SIG-M5 (cell line): ENCODE measurements around the gene FFAR4.

Experiments used
- DNase-seq: peaks from one replicate; lab custom pipeline; 2025; lab: John Stamatoyannopoulos, UW

The FFAR4 gene

GRCh38 chr10:93600446-93601145, 34.1 kb downstream of the FFAR4 start:
- no peak for DNase-seq

GRCh38 chr10:93601146-93601773, 34.8 kb downstream of the FFAR4 start, which contains the start of gene RBP4:
RBP4 (minus strand) TSS chr10:93601235; CDS start chr10:93601028, 207 bp downstream.
- DNase-seq = no peak

DNA sequence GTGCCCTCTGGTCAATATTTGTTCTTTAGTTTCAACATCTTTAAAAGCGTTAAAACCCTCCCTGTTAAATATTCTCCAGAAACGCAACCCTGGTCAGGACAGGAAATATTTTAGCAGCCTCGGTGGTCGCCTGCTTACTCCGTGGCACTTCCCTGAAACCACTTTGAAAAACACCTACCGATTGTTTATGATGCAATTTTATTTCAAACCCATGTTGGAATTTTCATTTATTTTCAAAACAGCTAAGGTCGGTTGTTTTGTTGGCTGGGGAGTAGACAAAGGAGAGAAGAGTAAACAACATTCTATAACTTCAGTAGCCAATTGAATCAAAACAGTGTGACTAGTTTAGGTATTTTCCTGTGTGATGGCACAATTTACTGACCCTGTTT, 35.3 kb downstream of the FFAR4 start:
- no peak for DNase-seq

DNA sequence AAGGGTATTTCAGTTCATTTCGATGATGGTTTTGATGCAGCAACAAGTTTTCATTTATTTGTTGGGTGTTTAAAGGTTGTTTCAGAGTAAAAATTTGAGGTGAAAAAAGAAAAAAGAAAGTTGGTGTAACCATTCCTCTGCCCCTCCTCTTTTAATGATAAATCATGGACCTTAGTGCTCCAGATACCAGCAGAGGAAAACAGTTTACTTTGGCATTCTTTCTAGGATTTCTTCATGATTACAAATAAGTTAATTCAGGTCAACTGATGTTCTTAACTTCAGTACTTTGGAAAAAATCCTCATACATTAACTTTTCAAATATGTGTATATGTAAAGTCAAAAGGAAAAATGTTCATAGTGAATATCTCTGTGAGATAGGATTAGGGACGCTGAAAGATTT, 36.6 kb downstream of the FFAR4 start:
- no peak for DNase-seq

- DNase-seq = no peak
Observed at GRCh38 chr10:93604146-93604545, 37.7 kb downstream of the FFAR4 start.

GRCh38 chr10:93608421-93608820, 42.0 kb downstream of the FFAR4 start:
- DNase-seq = no peak

DNA sequence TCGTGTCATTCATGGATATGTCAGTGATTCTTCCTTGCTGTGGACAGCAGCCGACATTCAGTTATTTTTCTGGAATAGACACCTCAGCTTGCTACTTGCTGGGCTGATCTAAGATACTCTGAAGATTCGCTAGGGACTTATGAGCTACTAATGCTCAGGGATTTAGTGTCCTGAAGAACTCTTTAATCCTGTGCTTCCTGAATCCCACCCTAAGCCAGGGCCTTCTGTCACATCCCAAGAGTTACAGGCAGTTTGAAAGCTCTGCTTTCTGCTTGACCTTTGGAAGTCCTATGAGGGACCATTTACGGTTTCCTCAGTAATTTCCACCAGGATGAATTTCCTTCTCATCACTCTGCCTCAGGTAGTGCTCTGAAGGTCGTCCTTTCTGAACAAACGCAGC, 45.8 kb downstream of the FFAR4 start, which contains the start of gene PDE6C:
PDE6C (plus strand) TSS at position 227 of the 400 bp plus-strand sequence. CDS start 189 bp downstream, outside the sequence.
- DNase-seq = no peak

- DNase-seq = no peak
Observed at GRCh38 chr10:93613126-93613525, 46.7 kb downstream of the FFAR4 start.

DNA sequence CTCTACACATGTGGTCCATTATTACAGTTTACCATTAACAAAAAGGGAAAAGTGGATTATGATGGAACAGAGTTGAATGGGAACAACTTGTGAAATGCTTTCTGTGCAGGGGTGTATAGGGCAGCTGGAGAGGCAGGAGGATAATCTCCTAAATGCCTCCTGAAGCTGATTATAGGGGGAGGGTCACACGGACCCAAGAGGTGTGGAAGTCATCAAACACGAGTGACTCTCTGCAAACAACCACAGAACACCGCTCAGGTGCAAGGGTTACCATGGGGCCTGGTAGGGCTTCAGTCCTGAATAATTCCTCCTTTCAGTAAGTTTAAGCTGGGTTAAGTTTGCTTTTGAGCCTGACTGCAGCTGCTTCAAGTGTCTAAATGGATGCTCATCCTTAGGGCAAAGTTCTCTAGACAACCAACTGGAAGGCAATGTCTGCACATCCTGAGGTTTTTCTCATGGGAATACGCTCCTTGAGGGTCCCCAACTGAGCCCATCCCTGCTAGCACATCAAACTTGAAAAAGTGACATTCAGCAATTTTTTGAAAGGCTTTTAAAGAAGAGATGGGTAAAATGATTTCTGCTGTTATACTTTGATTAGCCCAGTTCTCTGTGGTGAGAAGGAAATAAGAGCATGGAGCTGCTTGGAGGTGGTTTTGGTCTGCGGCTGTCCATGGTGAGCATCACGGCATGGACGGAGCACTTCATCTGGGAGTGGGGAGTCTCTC, 47.8 kb downstream of the FFAR4 start:
- DNase-seq = no peak

GRCh38 chr10:93615576-93616235, 49.2 kb downstream of the FFAR4 start:
- no peak for DNase-seq

DNA sequence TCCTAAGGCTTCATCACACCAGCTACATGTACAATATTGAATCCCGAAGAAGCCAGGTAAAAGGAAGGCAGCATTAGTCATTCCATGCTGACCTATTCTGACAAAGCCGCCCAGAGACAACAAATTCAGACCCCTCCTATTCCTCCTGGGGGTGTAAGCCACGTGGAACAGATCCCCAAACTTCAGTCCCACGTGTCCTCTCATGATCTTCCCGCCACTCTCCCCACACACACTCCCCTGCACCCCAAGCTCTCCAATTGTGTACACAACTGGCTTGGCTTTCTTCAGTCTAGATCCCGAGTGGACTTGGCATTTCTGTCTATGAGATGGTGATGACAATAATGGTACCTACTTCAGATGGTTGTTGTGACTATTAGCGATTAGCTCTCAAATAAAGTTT, 54.5 kb downstream of the FFAR4 start:
- DNase-seq = no peak

DNA sequence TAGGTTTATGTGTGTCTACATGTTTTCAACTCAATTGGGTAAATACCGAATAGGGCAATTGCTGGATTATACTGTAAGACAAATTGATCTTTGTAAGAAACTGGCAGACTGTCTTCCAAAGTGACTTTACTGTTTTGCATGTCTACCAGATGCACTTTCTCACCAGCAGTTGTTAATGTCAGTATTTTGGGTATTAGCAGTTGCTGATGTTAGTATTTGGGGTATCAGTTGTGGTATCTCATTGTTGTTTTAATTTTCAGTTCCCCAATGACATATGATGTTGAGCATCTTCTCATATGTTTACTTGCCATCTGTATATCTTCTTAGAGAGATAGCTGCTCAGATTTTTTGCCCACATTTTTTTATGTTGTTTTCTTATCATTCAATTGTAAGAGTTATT, 56.5 kb downstream of the FFAR4 start:
- no peak for DNase-seq

DNA sequence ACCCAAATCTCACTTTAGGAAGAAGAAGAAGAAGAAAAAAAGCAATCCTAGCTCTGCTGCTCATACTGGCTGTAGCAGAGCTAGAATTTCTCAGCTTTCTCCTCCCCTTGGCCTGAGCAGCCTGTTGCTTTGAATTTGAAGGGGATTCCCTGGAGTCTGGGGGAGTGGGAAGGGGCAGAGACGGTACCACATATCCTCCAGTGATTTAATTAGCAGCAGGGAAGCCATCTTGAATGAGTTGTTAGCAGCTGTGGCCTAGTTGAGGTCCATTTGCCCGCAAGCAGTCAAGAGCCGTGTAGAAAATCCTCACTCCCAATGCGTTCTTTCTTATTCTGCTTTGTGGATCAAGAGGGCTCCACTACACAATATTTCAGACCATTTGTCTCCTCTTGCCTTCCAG, 62.4 kb downstream of the FFAR4 start:
- DNase-seq = no peak

- no peak for DNase-seq
Observed at GRCh38 chr10:93629647-93630305, 63.3 kb downstream of the FFAR4 start.

DNA sequence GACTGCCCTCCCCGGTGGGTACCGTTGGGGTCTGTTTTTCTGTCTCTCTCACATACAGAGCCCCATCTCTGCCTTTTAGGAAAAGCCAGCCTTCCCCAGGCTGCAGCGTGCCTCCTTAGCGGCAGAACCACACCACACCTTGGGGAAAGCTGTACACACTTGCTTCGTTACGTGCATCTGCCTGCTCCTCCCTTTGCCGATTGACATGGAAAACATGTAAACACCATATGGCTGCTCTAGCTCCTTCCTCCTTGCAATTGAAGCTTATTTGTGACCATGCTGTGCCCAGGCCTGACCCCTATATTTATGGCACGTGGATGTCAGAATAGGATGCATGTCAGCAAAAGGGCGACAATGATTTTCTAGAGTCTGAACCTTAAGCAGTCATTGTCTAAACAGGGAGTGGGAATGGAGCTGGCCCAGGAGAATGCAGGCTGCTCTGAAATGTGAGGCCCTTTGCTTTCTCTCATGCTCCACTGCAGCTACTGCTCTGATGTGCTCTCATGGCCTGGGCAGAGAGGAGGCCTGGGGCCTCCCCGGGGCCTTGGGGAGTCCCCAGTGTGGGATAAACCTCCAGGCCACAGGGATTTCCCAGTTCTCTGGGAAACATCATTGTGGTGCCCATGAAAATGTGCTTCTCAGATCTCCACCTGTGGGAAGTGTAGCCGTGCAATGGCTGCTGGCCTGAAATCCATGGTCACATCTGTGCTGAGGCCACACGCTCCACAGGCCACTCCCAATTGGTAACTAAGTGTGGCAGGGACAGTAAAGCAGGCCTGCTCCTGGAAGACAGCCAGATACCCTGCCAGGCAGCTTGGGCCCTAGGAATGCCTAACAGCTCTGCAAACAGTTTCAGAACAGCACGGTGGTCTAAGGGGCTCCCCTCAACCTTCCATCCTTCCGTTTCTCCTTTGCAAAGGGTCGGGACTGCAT, 64.4 kb downstream of the FFAR4 start:
- no peak for DNase-seq
